ENCODE results near the gene SLC25A21. TPM values are rescaled to one million over a fixed set of nuclear protein-coding genes. Genes with fewer than 3 reads are reported as not detected.

SLC25A21 gene
- total RNA-seq, 1 donor from 2014 or later = 0.91 TPM

GRCh38 chr14:36822685-36823084, 349.7 kb downstream of the SLC25A21 start:
- H3K4me3 Mint-ChIP-seq (ENCODE audit: unreplicated experiment) = no peak overlapping the region
- H3K27ac Mint-ChIP-seq (ENCODE audit: unreplicated experiment) = no peak overlapping the region
- no peak for DNase-seq
- no peaks in the 10 kb centered on the region for H3K36me3 Mint-ChIP-seq (ENCODE audit: unreplicated experiment)
- peaks cover 2% of the 10 kb centered on the region for H3K9me3 Mint-ChIP-seq (ENCODE audit: unreplicated experiment)
- no peak for TF ChIP-seq CTCF (IDR thresholded peaks at IDR 0.05; ENCODE audit: partially characterized antibody, unreplicated experiment)
- H3K27me3 Mint-ChIP-seq (ENCODE audit: unreplicated experiment) = no peaks in the 10 kb centered on the region
- no peaks in the 10 kb centered on the region for H3K4me1 Mint-ChIP-seq (ENCODE audit: low read depth, unreplicated experiment)

GRCh38 chr14:36820901-36821300, 351.5 kb downstream of the SLC25A21 start:
- H3K4me3 Mint-ChIP-seq (ENCODE audit: unreplicated experiment) = no peak overlapping the region
- DNase-seq = no peak
- H3K9me3 Mint-ChIP-seq (ENCODE audit: unreplicated experiment) = no peaks in the 10 kb centered on the region
- H3K36me3 Mint-ChIP-seq (ENCODE audit: unreplicated experiment) = no peaks in the 10 kb centered on the region
- no peaks in the 10 kb centered on the region for H3K27me3 Mint-ChIP-seq (ENCODE audit: unreplicated experiment)
- no peak for TF ChIP-seq CTCF (IDR thresholded peaks at IDR 0.05; ENCODE audit: partially characterized antibody, unreplicated experiment)
- peaks cover 4% of the 10 kb centered on the region for H3K4me1 Mint-ChIP-seq (ENCODE audit: low read depth, unreplicated experiment)
- H3K27ac Mint-ChIP-seq (ENCODE audit: unreplicated experiment) = no peak overlapping the region

GRCh38 chr14:36820111-36820709, 352.2 kb downstream of the SLC25A21 start:
- Mint-ChIP-seq H3K27ac (ENCODE audit: unreplicated experiment) (no peak overlapping the region), H3K4me3 (ENCODE audit: unreplicated experiment) (no peak overlapping the region), H3K36me3 (ENCODE audit: unreplicated experiment) (no peaks in the 10 kb centered on the region), H3K9me3 (ENCODE audit: unreplicated experiment) (no peaks in the 10 kb centered on the region), H3K4me1 (ENCODE audit: low read depth, unreplicated experiment) (peaks cover 4% of the 10 kb centered on the region), H3K27me3 (ENCODE audit: unreplicated experiment) (no peaks in the 10 kb centered on the region)
- no peak for TF ChIP-seq CTCF (IDR thresholded peaks at IDR 0.05; ENCODE audit: partially characterized antibody, unreplicated experiment)
- DNase-seq = no peak

GRCh38 chr14:36818794-36819384, 353.5 kb downstream of the SLC25A21 start:
- H3K27me3 Mint-ChIP-seq (ENCODE audit: unreplicated experiment) = peaks cover 2% of the 10 kb centered on the region
- H3K36me3 Mint-ChIP-seq (ENCODE audit: unreplicated experiment) = no peaks in the 10 kb centered on the region
- no peaks in the 10 kb centered on the region for H3K9me3 Mint-ChIP-seq (ENCODE audit: unreplicated experiment)
- H3K4me1 Mint-ChIP-seq (ENCODE audit: low read depth, unreplicated experiment) = peaks cover 4% of the 10 kb centered on the region
- H3K4me3 Mint-ChIP-seq (ENCODE audit: unreplicated experiment) = no peak overlapping the region
- TF ChIP-seq CTCF (IDR thresholded peaks at IDR 0.05; ENCODE audit: partially characterized antibody, unreplicated experiment) = no peak
- no peak for DNase-seq
- no peak overlapping the region for H3K27ac Mint-ChIP-seq (ENCODE audit: unreplicated experiment)

GRCh38 chr14:36818246-36818645, 354.2 kb downstream of the SLC25A21 start:
- no peak for TF ChIP-seq CTCF (IDR thresholded peaks at IDR 0.05; ENCODE audit: partially characterized antibody, unreplicated experiment)
- H3K36me3 Mint-ChIP-seq (ENCODE audit: unreplicated experiment) = no peaks in the 10 kb centered on the region
- no peak for DNase-seq
- H3K4me3 Mint-ChIP-seq (ENCODE audit: unreplicated experiment) = no peak overlapping the region
- peaks cover 2% of the 10 kb centered on the region for H3K27me3 Mint-ChIP-seq (ENCODE audit: unreplicated experiment)
- peaks cover 4% of the 10 kb centered on the region for H3K4me1 Mint-ChIP-seq (ENCODE audit: low read depth, unreplicated experiment)
- no peaks in the 10 kb centered on the region for H3K9me3 Mint-ChIP-seq (ENCODE audit: unreplicated experiment)
- no peak overlapping the region for H3K27ac Mint-ChIP-seq (ENCODE audit: unreplicated experiment)
